H1 (cell line): ENCODE data around the gene CTSW. TPM values are rescaled to one million over a fixed set of nuclear protein-coding genes. Genes with fewer than 3 reads are reported as not detected.
A peak's percentile ranks its signal among the peaks of the same experiment; 100 is the strongest.

Experiments used
- CTCF ChIA-PET: fragments of 300-600 bp; sonication (Branson Sonifier 250); formaldehyde crosslinking; loops from one replicate; lab custom pipeline; 2021; ENCODE audit not compliant: partially characterized antibody; lab: Charles Lee
- POLR2A ChIA-PET: fragments of 300-600 bp; sonication (Branson Sonifier 250); formaldehyde crosslinking; loops from one replicate; lab custom pipeline; 2021; ENCODE audit warnings: inconsistent platforms; ENCODE audit not compliant: partially characterized antibody; lab: Charles Lee
- DNase-seq, 2 experiments: peaks; one replicate each; pipeline versions ENCODE4 v3.0.0 to v3.0.0-alpha.2; 2010 to 2022; ENCODE audit warnings: low spot score in 2 of 2, low read depth in 1 of 2, mixed read lengths in 1 of 2
- FAIRE-seq: peaks from 2 replicates; lab custom pipeline; 2011; peaks lifted over from hg19 to GRCh38; lab: Jason Lieb, UNC
- H2AFZ ChIP-seq: 2 replicates; pipeline ENCODE4 v1.8.1; 2012; ENCODE audit warnings: low read length, inconsistent platforms
- H2AK5ac ChIP-seq: 2 replicates; pipeline ENCODE4 v1.6.1; 2013; ENCODE audit warnings: low read depth, low read length
- H2BK120ac ChIP-seq: replicated peaks from 2 replicates; pipeline ENCODE3; 2013; ENCODE audit warnings: low read depth, low read length, inconsistent platforms
- H2BK12ac ChIP-seq: 2 replicates; pipeline ENCODE4 v1.6.1; 2013; ENCODE audit warnings: low read depth, low read length
- H2BK15ac ChIP-seq: 2 replicates; pipeline ENCODE4 v1.6.1; 2013; ENCODE audit warnings: low read length
- H2BK20ac ChIP-seq: 2 replicates; pipeline ENCODE4 v1.6.1; 2013; ENCODE audit warnings: low read length
- H2BK5ac ChIP-seq: 2 replicates; pipeline ENCODE4 v1.6.1; 2013; ENCODE audit warnings: low read depth, low read length
- H3K14ac ChIP-seq: 2 replicates; pipeline ENCODE4 v1.6.1; 2013; ENCODE audit warnings: inconsistent platforms; ENCODE audit not compliant: insufficient read length
- H3K18ac ChIP-seq: 2 replicates; pipeline ENCODE4 v1.6.1; 2013; ENCODE audit warnings: low read length; ENCODE audit errors: extremely low read depth
- H3K23ac ChIP-seq: 2 replicates; pipeline ENCODE4 v1.6.1; 2013; ENCODE audit warnings: inconsistent platforms; ENCODE audit not compliant: insufficient read length
- H3K23me2 ChIP-seq: 2 replicates; pipeline ENCODE4 v1.6.1; 2013; ENCODE audit warnings: low read depth, low read length
- H3K27ac ChIP-seq: 2 replicates; pipeline ENCODE4 v1.6.1; 2011; ENCODE audit warnings: low read depth, low read length, inconsistent platforms
- H3K27me3 ChIP-seq, 4 experiments: replicated peaks in 1 of 4; 1 replicate in 1 of 4; 2 replicates in 3 of 4; pipeline versions ENCODE4 v1.6.1 to v1.8.1; 2011 to 2013; ENCODE audit warnings: low read length in 3 of 4, mild to moderate bottlenecking in 3 of 4, inconsistent platforms in 2 of 4, mixed read lengths in 2 of 4, moderate library complexity in 1 of 4; ENCODE audit not compliant: control insufficient read depth in 3 of 4, insufficient read depth in 3 of 4; ENCODE audit errors: extremely low read depth in 1 of 4
- H3K36me3 ChIP-seq, 4 experiments: 2 replicates each; pipeline versions ENCODE4 v1.6.1 to v1.8.1; 2011 to 2013; ENCODE audit warnings: mild to moderate bottlenecking in 4 of 4, low read length in 3 of 4, moderate library complexity in 2 of 4, control low read depth in 1 of 4, inconsistent platforms in 1 of 4; ENCODE audit not compliant: insufficient read depth in 4 of 4, control insufficient read depth in 2 of 4
- H3K4ac ChIP-seq: replicated peaks from 2 replicates; pipeline ENCODE3; 2013; ENCODE audit warnings: low read length, low read depth, mixed read lengths, inconsistent platforms; ENCODE audit not compliant: insufficient read length
- H3K4me1 ChIP-seq, 4 experiments: replicated peaks in 1 of 4; 1 replicate in 1 of 4; 2 replicates in 3 of 4; pipeline versions ENCODE4 v1.6.1 to v1.8.1; 2011 to 2013; ENCODE audit warnings: low read length in 3 of 4, inconsistent platforms in 2 of 4, mixed read lengths in 1 of 4; ENCODE audit not compliant: insufficient read depth in 4 of 4, control insufficient read depth in 3 of 4
- H3K4me2 ChIP-seq, 2 experiments: 2 replicates each; pipeline versions ENCODE4 v1.6.1 to v1.8.1; 2011 to 2013; ENCODE audit warnings: low read depth in 2 of 2, low read length in 2 of 2, control low read depth in 1 of 2, inconsistent platforms in 1 of 2, mild to moderate bottlenecking in 1 of 2; ENCODE audit not compliant: insufficient read depth in 1 of 2
- H3K4me3 ChIP-seq, 4 experiments: fragments of 200-600, 300-600 bp in 1 of 4; sonication (generic), shearing (Covaris generic), sonication (Bioruptor Twin) in 1 of 4; 2 replicates each; pipeline versions ENCODE4 v1.5.1 to v1.8.1; 2011 to 2016; ENCODE audit warnings: low read length in 4 of 4, low read depth in 3 of 4, control low read depth in 2 of 4, inconsistent platforms in 2 of 4, mild to moderate bottlenecking in 2 of 4, mixed read lengths in 1 of 4, moderate library complexity in 1 of 4; ENCODE audit not compliant: insufficient read depth in 2 of 4; ENCODE audit errors: extremely low read depth in 1 of 4
- H3K56ac ChIP-seq: replicated peaks from 2 replicates; pipeline ENCODE3; 2013; ENCODE audit warnings: low read depth, mild to moderate bottlenecking, mixed read lengths, low read length, inconsistent platforms; ENCODE audit not compliant: insufficient read length
- H3K79me1 ChIP-seq: 2 replicates; pipeline ENCODE4 v1.6.1; 2013; ENCODE audit warnings: low read depth, low read length, control low read depth
- H3K79me2 ChIP-seq, 2 experiments: 2 replicates each; pipeline versions ENCODE4 v1.6.1 to v1.8.1; 2012 to 2013; ENCODE audit warnings: low read length in 2 of 2, mild to moderate bottlenecking in 2 of 2, inconsistent platforms in 1 of 2; ENCODE audit not compliant: insufficient read depth in 2 of 2, control insufficient read depth in 1 of 2
- H3K9ac ChIP-seq, 4 experiments: replicated peaks in 1 of 4; 1 replicate in 1 of 4; 2 replicates in 3 of 4; pipeline versions ENCODE4 v1.6.1 to v1.8.1; 2011 to 2013; ENCODE audit warnings: low read depth in 3 of 4, low read length in 3 of 4, control low read depth in 2 of 4, mild to moderate bottlenecking in 2 of 4, moderate library complexity in 2 of 4, inconsistent platforms in 1 of 4; ENCODE audit errors: extremely low read depth in 1 of 4
- H3K9me3 ChIP-seq, 2 experiments: 2 replicates each; pipeline versions ENCODE4 v1.6.1 to v1.8.1; 2012 to 2013; ENCODE audit warnings: mild to moderate bottlenecking in 2 of 2, moderate library complexity in 2 of 2, control low read depth in 1 of 2, inconsistent platforms in 1 of 2, low read depth in 1 of 2, low read length in 1 of 2, mixed read lengths in 1 of 2; ENCODE audit not compliant: insufficient read depth in 2 of 2
- H4K20me1 ChIP-seq, 2 experiments: replicated peaks in 1 of 2; 2 replicates each; pipeline versions ENCODE3 to v1.8.1; 2011 to 2013; ENCODE audit warnings: inconsistent platforms in 2 of 2, low read length in 2 of 2, mild to moderate bottlenecking in 1 of 2; ENCODE audit not compliant: insufficient read depth in 2 of 2, control insufficient read depth in 1 of 2
- H4K5ac ChIP-seq: 2 replicates; pipeline ENCODE4 v1.6.1; 2013; ENCODE audit warnings: low read length, low read depth, mixed read lengths, inconsistent platforms; ENCODE audit not compliant: insufficient read length
- H4K8ac ChIP-seq: 2 replicates; pipeline ENCODE4 v1.8.0; 2013; ENCODE audit warnings: mild to moderate bottlenecking, moderate library complexity, low read length, inconsistent platforms; ENCODE audit not compliant: insufficient read depth; ENCODE audit errors: extremely low read depth
- H4K91ac ChIP-seq: replicated peaks from 2 replicates; pipeline ENCODE3; 2013; ENCODE audit warnings: low read length, mixed read lengths, inconsistent platforms; ENCODE audit not compliant: insufficient read length
- CHD1 ChIP-seq: IDR thresholded peaks from 2 replicates; pipeline ENCODE4 v1.6.1; 2012; ENCODE audit warnings: low read depth, low read length, improper control_type of control experiment
- FOSL1 ChIP-seq: IDR thresholded peaks from 2 replicates; pipeline ENCODE4 v1.6.1; 2011; ENCODE audit warnings: mild to moderate bottlenecking, low read depth, low read length, moderate library complexity; ENCODE audit not compliant: insufficient read depth
- GABPA ChIP-seq: IDR thresholded peaks from 2 replicates; pipeline ENCODE4 v1.6.1; 2011; ENCODE audit warnings: mild to moderate bottlenecking, low read length, moderate library complexity, borderline replicate concordance; ENCODE audit not compliant: insufficient read depth
- JUN ChIP-seq: IDR thresholded peaks from 2 replicates; pipeline ENCODE4 v1.6.1; 2011; ENCODE audit warnings: low read depth, mild to moderate bottlenecking, improper control_type of control experiment, low read length
- NANOG ChIP-seq: IDR thresholded peaks from 2 replicates; pipeline ENCODE4 v1.6.1; 2011; ENCODE audit warnings: low read length, low read depth, mild to moderate bottlenecking, inconsistent platforms; ENCODE audit not compliant: insufficient read depth, poor library complexity, severe bottlenecking
- SIRT6 ChIP-seq: IDR thresholded peaks from one replicate; pipeline ENCODE4 v1.7.1; 2012; ENCODE audit warnings: low read length, inconsistent platforms
- SP2 ChIP-seq: IDR thresholded peaks from 2 replicates; pipeline ENCODE4 v1.6.1; 2012; ENCODE audit warnings: mild to moderate bottlenecking, low read length, inconsistent platforms
- TAF1 ChIP-seq: IDR thresholded peaks from 2 replicates; pipeline ENCODE4 v1.6.1; 2011; ENCODE audit warnings: mild to moderate bottlenecking, low read depth, low read length
- TEAD4 ChIP-seq: IDR thresholded peaks from 2 replicates; pipeline ENCODE4 v1.6.1; 2012; ENCODE audit warnings: low read depth, low read length, inconsistent platforms, mixed read lengths
- YY1 ChIP-seq: IDR thresholded peaks from 2 replicates; pipeline ENCODE4 v1.6.1; 2011; ENCODE audit warnings: low read depth, mild to moderate bottlenecking, low read length
- WGBS, 2 experiments: shearing (Covaris generic) in 1 of 2; methylation state at CpG; one replicate each; pipeline versions ENCODE4 v1.1.6 to v1.1.7; 2013 to 2015; ENCODE audit warnings: low lambda C conversion rate in 2 of 2, mixed read lengths in 2 of 2, inconsistent platforms in 1 of 2, low coverage in 1 of 2, missing lambda C conversion rate in 1 of 2; ENCODE audit not compliant: insufficient replicate concordance in 2 of 2, insufficient coverage in 1 of 2, insufficient read length in 1 of 2; ENCODE audit errors: extremely low coverage in 1 of 2, missing lambda C conversion rate in 1 of 2; 5-methylcytosine and 5-hydroxymethylcytosine counted together
- polyA plus RNA-seq, 7 experiments: library from polyadenylated mRNA; depleted of rRNA in 3 of 7; stranded (reverse) in 5 of 7; unstranded in 2 of 7; fragments of >200 nt in 5 of 7; fragments of 200-250 nt in 2 of 7; gene quantifications; 1 replicate in 5 of 7; 2 replicates in 1 of 7; 4 replicates in 1 of 7; pipeline versions ENCODE4 v1.2.1 to v1.2.3, GENCODE V29; 2011 to 2013; ENCODE audit warnings: missing spikeins in 2 of 7, mixed read lengths in 2 of 7
- total RNA-seq: library from RNA; stranded (reverse); fragmentation: NEBNext Ultra II Directional; extraction: Animal tissue kit (Norgen Biotek cat#: 25700); gene quantifications from 2 replicates; pipeline ENCODE4 v1.2.1, GENCODE V29; 2021

The CTSW gene
- total and polyA plus RNA-seq, 2 of the 8 experiments (the other 6 are each of a cell fraction or from before 2014, with no cell fraction given), result not detected

DNA sequence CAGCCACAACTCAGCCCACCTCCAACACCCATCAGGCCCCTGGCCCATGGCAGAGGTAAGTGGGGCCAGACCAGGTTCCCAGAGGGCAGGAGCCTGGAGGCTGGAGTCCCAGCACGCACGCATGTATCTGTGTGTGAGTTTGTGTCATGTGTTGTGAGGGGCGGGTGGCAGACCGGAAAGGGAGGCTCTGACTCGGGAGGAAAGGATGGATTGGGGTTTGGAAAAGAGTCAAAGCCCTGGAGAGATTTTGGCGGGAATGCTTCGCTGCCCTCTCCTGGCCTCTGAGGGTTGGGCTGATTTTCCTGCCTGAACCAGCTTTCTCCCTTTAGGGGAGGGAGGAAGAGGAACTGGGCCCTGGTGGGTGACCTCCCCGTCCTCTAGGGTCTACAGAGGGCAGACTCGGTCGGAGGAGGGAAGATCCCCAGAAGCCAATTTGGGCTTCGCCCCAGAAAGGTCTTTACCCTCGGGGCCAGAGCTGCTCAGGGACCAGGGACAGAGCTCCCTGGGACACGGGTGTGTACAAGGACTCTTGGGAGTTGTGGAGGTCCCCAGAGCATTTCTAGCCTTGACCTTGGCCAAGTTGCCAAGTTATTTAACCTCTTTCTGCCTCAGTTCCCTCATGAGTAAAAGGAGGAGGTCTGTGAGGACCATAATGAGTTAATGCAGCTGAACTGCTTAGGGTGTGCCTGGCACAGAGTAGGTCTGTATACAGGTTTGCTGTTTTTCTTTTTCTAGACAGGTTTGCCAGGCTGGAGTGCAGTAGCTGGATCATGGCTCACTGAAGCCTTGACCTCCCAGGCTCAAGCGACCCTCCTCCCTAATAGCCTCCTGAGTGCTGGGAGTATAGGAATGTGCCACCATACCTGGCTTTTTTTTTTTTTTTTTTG, 32.3 kb downstream of the CTSW start:
- peak overlapping the region in 1 of 4 experiments; percentile 43; a peak in 1 of 7 replicates for H3K9ac ChIP-seq
- ChIA-PET CTCF (interaction anchor here (0.8 to 11.7 kb wide), 16 partner anchors 11 to 205 kb away, joined by 3 to 212 read pairs (median 3); partner anchors contain the start of genes CCDC85B, FIBP and FOSL1), POLR2A (interaction anchor here (0.7 to 1.8 kb wide), 18 partner anchors 11 to 791 kb away, joined by 3 to 10 read pairs (median 3); partner anchors contain the start of genes MUS81 and RELA)
- no peak overlapping the region for H3K23ac ChIP-seq
- H4K20me1 ChIP-seq, result peaks cover 0 to 4% of the 10 kb centered on the region in 2 experiments
- H2BK12ac ChIP-seq, result peak overlapping the region; percentile 84; the same call in 1 of the 2 replicates
- H3K27me3 ChIP-seq, result peaks cover 0 to 11% (median 2%) of the 10 kb centered on the region in 4 experiments; a peak in 4 of 7 replicates
- peak overlapping the region; percentile 52 for H4K5ac ChIP-seq
- H2AK5ac ChIP-seq, result no peak overlapping the region
- H2BK120ac ChIP-seq, result no peak overlapping the region
- peak overlapping the region; percentile 58 for H4K91ac ChIP-seq
- no peaks in the 10 kb centered on the region for H3K79me2 ChIP-seq
- H3K4ac ChIP-seq, result no peak overlapping the region
- H2AFZ ChIP-seq, result peak overlapping the region; percentile 54
- H4K8ac ChIP-seq, result peak overlapping the region; percentile 74; the same call in 1 of the 2 replicates
- no peak overlapping the region for H3K4me3 ChIP-seq
- H3K79me1 ChIP-seq, result no peaks in the 10 kb centered on the region
- H3K23me2 ChIP-seq, result no peaks in the 10 kb centered on the region
- no peak overlapping the region for H3K27ac ChIP-seq
- H3K36me3 ChIP-seq, result no peaks in the 10 kb centered on the region
- H3K18ac ChIP-seq, result peak overlapping the region; percentile 83
- WGBS, 2 experiments, result 39% methylated on average over 13 of the region's 14 CpGs; no CpG with 5 or more reads in 1 of the 2 experiments
- H3K4me2 ChIP-seq, result peak overlapping the region in 1 of 2 experiments; percentile 16; a peak in 1 of 4 replicates
- peak overlapping the region; percentile 81 for H2BK15ac ChIP-seq
- H3K4me1 ChIP-seq, result peaks cover 2 to 7% (median 5%) of the 10 kb centered on the region in 4 experiments; a peak in 5 of 7 replicates
- H2BK20ac ChIP-seq, result peak overlapping the region; percentile 17; the same call in 1 of the 2 replicates
- H3K14ac ChIP-seq, result no peak overlapping the region
- no peak for FAIRE-seq
- no peaks in the 10 kb centered on the region for H3K9me3 ChIP-seq
- no peak overlapping the region for H3K56ac ChIP-seq
- DNase-seq, result peak in 1 of 2 experiments; percentile 73
- H2BK5ac ChIP-seq, result peak overlapping the region; percentile 66; the same call in 1 of the 2 replicates
- TF ChIP-seq SP2, result no peak
- TF ChIP-seq YY1, result 0 out of 2 replicates have a peak, but pooled peaks have one; percentile 28
- no peak for TF ChIP-seq CHD1
- TF ChIP-seq NANOG, result no peak
- no peak for TF ChIP-seq JUN
- TF ChIP-seq TAF1, result 0 out of 2 replicates have a peak, but pooled peaks have one; percentile 16
- no peak for TF ChIP-seq FOSL1
- TF ChIP-seq GABPA, result no peak
- TF ChIP-seq TEAD4, result no peak
- TF ChIP-seq SIRT6, result no peak
